Karpas-422 (cell line): Measurements from ENCODE around the gene LRRC15. TPM values are rescaled to one million over a fixed set of nuclear protein-coding genes. Genes with fewer than 3 reads are reported as not detected.

ENCODE experiments used
- DNase-seq: peaks from one replicate; pipeline ENCODE4 v3.0.0-alpha.2; 2015
- H2AFZ ChIP-seq: fragments of 200-600 bp; sonication (generic); 2 replicates; pipeline ENCODE4 v1.6.1; 2014; ENCODE audit warnings: antibody characterized with exemption, low read length, mixed read lengths
- H3K27ac ChIP-seq: fragments of 200-600 bp; sonication (generic); 2 replicates; pipeline ENCODE4 v1.5.1; 2014; ENCODE audit warnings: mild to moderate bottlenecking, low read length, moderate library complexity
- H3K27me3 ChIP-seq: fragments of 200-600 bp; sonication (generic); 2 replicates; pipeline ENCODE4 v1.6.1; 2014; ENCODE audit warnings: low read length, mixed read lengths
- H3K36me3 ChIP-seq: fragments of 200-600 bp; sonication (generic); 2 replicates; pipeline ENCODE4 v1.6.1; 2014; ENCODE audit warnings: low read length, mixed read lengths; ENCODE audit not compliant: insufficient read depth
- H3K4me1 ChIP-seq: fragments of 200-600 bp; sonication (generic); 2 replicates; pipeline ENCODE4 v1.6.1; 2014; ENCODE audit warnings: mild to moderate bottlenecking, low read length, mixed read lengths
- H3K4me2 ChIP-seq: fragments of 200-600 bp; sonication (generic); 2 replicates; pipeline ENCODE4 v1.6.1; 2014; ENCODE audit warnings: low read length, low read depth, mild to moderate bottlenecking; ENCODE audit not compliant: poor library complexity, severe bottlenecking
- H3K4me3 ChIP-seq: fragments of 200-600 bp; sonication (generic); 2 replicates; pipeline ENCODE4 v1.5.1; 2014; ENCODE audit warnings: mild to moderate bottlenecking, antibody characterized with exemption, low read length, mixed read lengths
- H3K79me2 ChIP-seq: fragments of 200-600 bp; sonication (generic); 2 replicates; pipeline ENCODE4 v1.6.1; 2014; ENCODE audit warnings: mild to moderate bottlenecking, low read length, mixed read lengths
- H3K9ac ChIP-seq: fragments of 200-600 bp; sonication (generic); 2 replicates; pipeline ENCODE4 v1.6.0; 2014; ENCODE audit warnings: low read length
- H3K9me2 ChIP-seq: fragments of 200-600 bp; sonication (generic), shearing (Covaris generic); replicated peaks from 2 replicates; pipeline ENCODE4 v1.6.0; 2014; ENCODE audit warnings: mild to moderate bottlenecking, low read length, moderate library complexity; ENCODE audit not compliant: insufficient read depth
- H3K9me3 ChIP-seq: fragments of 300-700, 200-600 bp; sonication (generic); 2 replicates; pipeline ENCODE4 v1.6.1; 2014; ENCODE audit warnings: low read length, mixed read lengths
- H4K20me1 ChIP-seq: fragments of 200-600 bp; sonication (generic); 2 replicates; pipeline ENCODE4 v1.6.1; 2014; ENCODE audit warnings: mild to moderate bottlenecking, antibody characterized with exemption, low read length, low read depth; ENCODE audit not compliant: insufficient read depth
- total RNA-seq: library from RNA; depleted of rRNA; stranded (reverse); fragments of >200 nt; shearing (Covaris generic); gene quantifications from 2 replicates; pipeline ENCODE4 v1.2.3, GENCODE V29; 2014; ENCODE audit warnings: low replicate concordance

Gene LRRC15
- total RNA-seq, 1 experiment from 2014 or later = not detected

DNA sequence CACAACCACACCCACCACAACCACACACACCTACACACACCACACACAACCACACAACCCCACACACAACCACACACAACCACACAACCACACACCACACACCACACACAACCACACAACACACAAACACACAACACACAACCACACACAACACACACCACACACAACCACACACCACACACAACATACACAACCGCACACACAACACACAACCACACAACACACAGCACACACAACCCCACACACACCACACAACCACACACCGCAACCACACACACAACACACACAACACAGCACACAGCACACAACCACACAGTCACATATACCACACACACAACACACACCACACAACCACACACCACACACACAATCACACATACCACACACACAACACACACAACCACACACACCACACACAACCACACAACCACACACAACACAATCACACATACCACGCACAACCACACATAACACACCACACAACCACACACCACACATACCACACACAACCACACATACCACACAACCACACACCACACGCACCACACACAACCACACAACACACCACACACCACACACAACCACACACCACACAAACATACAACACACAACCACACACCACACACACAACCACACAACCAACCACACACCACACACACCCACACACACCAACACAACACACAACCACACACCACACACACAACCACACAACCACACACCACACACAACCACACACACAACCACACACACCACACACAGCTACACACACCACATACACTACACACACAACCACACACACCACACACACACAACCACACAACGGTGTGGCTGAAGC is 42.1 kb downstream of the LRRC15 start:
- Histone ChIP-seq H3K4me1 (no peaks in the 10 kb centered on the region), H3K9me2 (no peaks in the 10 kb centered on the region), H3K36me3 (no peaks in the 10 kb centered on the region), H3K27me3 (no peaks in the 10 kb centered on the region), H3K79me2 (no peaks in the 10 kb centered on the region), H3K9me3 (peaks cover 25% of the 10 kb centered on the region; the same call in 1 of the 2 replicates), H3K27ac (no peak overlapping the region), H3K4me3 (no peak overlapping the region), H3K9ac (no peak overlapping the region), H3K4me2 (no peak overlapping the region), H2AFZ (no peak overlapping the region), H4K20me1 (no peaks in the 10 kb centered on the region; the same call in 1 of the 2 replicates)
- no peak for DNase-seq

DNA sequence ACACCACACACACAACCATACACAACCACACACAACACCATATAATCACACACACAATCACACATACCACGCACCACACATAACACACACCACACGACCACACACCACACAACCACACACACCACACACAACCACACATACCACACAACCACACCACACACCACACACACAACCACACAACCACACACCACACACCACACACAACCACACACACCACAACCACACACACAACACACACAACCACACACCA is 42.6 kb downstream of the LRRC15 start:
- Histone ChIP-seq H3K27me3 (no peaks in the 10 kb centered on the region), H3K27ac (no peak overlapping the region), H2AFZ (no peak overlapping the region), H3K4me3 (no peak overlapping the region), H3K4me2 (no peak overlapping the region), H3K4me1 (no peaks in the 10 kb centered on the region), H4K20me1 (no peaks in the 10 kb centered on the region; the same call in 1 of the 2 replicates), H3K9me3 (peaks cover 25% of the 10 kb centered on the region; the same call in 1 of the 2 replicates), H3K9me2 (no peaks in the 10 kb centered on the region), H3K9ac (no peak overlapping the region), H3K36me3 (no peaks in the 10 kb centered on the region), H3K79me2 (no peaks in the 10 kb centered on the region)
- no peak for DNase-seq

DNA sequence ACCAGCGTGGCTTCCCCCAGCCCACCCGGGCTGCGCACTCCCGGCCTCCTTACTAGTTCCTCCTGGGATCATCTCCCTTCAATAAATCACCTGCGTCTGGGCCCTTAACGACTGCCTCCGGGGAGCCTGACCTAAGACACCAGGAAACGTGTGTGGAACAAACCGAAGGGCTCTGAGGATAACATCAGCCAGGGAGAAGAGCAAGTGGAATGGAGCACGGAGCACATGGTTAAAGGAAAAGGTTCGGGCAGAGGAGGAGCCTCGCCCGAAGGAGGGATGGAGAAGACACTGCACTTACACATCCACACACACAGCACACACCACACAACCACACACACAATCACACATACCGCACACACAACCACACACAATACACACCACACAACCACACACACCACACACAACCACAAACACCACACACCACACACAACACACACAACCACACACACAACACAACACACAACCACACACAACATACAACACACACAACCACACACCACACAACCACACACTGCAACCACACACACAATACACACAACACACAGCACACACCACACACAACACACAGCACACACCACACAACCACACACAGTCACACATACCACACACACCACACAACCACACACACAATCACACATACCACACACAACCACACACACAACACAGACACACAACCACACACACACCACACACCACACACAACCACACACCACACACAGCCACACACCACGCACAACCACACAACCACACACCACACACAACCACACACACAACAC is 43.2 kb downstream of the LRRC15 start:
- Histone ChIP-seq H4K20me1 (no peaks in the 10 kb centered on the region), H3K27ac (no peak overlapping the region), H3K9me2 (no peaks in the 10 kb centered on the region), H3K4me1 (no peaks in the 10 kb centered on the region), H3K9me3 (peaks cover 25% of the 10 kb centered on the region; the same call in 1 of the 2 replicates), H2AFZ (no peak overlapping the region), H3K79me2 (no peaks in the 10 kb centered on the region), H3K9ac (no peak overlapping the region), H3K27me3 (no peaks in the 10 kb centered on the region), H3K4me2 (no peak overlapping the region), H3K36me3 (no peaks in the 10 kb centered on the region), H3K4me3 (no peak overlapping the region)
- DNase-seq = no peak

DNA sequence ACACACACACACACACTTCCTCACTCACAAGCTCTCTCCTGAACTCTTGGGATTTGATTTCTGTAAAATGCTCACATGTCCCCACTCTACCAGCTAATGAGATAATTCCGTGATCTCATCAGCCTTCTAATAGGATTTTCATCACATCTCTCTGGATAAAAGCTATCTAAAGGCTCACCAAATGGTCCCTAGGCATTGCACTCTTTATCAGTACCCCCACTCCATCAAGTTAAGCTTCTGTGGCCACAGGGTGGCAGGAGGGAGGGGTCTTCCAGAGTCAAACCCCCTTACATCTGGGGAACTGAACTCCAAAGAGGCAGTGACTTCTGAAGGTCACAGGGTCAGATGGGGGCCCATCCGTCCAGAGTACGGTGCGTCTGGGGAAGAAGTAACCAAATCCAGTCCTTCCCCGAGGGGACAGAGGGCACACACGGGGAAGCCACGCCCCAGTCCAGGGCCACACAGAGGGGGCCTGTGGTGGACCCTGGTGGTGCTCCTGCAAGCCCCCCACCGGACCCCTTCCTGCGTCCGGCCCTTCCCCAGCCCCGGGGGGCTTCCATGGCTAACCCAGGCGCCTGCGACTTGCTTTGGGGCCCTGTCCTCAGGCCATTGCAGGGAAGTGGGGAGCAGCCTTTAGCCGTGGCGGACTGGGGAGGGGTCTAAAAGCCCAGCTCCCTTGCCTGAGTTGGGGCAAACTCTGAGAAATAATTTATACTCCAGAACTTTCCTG is 44.0 kb downstream of the LRRC15 start:
- Histone ChIP-seq H4K20me1 (no peaks in the 10 kb centered on the region), H2AFZ (no peak overlapping the region), H3K36me3 (no peaks in the 10 kb centered on the region)

DNA sequence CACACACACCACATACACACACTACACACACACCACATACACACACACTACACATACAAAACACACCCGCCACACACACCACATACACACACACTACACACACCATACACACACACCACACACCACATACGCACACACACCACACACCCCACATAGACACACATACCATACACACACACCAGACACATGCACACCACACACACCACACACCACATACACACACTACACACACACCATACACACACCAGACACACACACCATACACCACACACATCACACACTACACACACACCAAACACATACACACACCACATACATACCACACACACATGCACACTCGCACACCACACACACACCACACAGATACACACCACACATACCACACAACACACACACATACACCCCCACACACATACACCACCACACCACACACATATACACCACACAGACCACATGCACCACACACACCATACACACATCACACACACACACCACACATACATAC is 44.7 kb downstream of the LRRC15 start:
- H3K27me3 ChIP-seq = no peaks in the 10 kb centered on the region
- no peak overlapping the region for H3K27ac ChIP-seq
- H3K9me3 ChIP-seq = peaks cover 25% of the 10 kb centered on the region; the same call in 1 of the 2 replicates
- no peaks in the 10 kb centered on the region for H3K79me2 ChIP-seq
- H2AFZ ChIP-seq = no peak overlapping the region
- H3K36me3 ChIP-seq = no peaks in the 10 kb centered on the region
- H3K4me1 ChIP-seq = no peaks in the 10 kb centered on the region
- no peak overlapping the region for H3K9ac ChIP-seq
- no peaks in the 10 kb centered on the region for H3K9me2 ChIP-seq
- H3K4me3 ChIP-seq = no peak overlapping the region
- DNase-seq = no peak
- H3K4me2 ChIP-seq = no peak overlapping the region
- H4K20me1 ChIP-seq = no peaks in the 10 kb centered on the region

More for the DNA sequence above, 44.0 kb downstream of the LRRC15 start:
- peaks cover 25% of the 10 kb centered on the region; the same call in 1 of the 2 replicates for H3K9me3 ChIP-seq
- H3K4me2 ChIP-seq = no peak overlapping the region
- H3K27me3 ChIP-seq = no peaks in the 10 kb centered on the region
- no peak for DNase-seq
- no peaks in the 10 kb centered on the region for H3K9me2 ChIP-seq
- H3K4me3 ChIP-seq = no peak overlapping the region
- H3K79me2 ChIP-seq = no peaks in the 10 kb centered on the region
- H3K27ac ChIP-seq = no peak overlapping the region
- no peaks in the 10 kb centered on the region for H3K4me1 ChIP-seq
- H3K9ac ChIP-seq = no peak overlapping the region

DNA sequence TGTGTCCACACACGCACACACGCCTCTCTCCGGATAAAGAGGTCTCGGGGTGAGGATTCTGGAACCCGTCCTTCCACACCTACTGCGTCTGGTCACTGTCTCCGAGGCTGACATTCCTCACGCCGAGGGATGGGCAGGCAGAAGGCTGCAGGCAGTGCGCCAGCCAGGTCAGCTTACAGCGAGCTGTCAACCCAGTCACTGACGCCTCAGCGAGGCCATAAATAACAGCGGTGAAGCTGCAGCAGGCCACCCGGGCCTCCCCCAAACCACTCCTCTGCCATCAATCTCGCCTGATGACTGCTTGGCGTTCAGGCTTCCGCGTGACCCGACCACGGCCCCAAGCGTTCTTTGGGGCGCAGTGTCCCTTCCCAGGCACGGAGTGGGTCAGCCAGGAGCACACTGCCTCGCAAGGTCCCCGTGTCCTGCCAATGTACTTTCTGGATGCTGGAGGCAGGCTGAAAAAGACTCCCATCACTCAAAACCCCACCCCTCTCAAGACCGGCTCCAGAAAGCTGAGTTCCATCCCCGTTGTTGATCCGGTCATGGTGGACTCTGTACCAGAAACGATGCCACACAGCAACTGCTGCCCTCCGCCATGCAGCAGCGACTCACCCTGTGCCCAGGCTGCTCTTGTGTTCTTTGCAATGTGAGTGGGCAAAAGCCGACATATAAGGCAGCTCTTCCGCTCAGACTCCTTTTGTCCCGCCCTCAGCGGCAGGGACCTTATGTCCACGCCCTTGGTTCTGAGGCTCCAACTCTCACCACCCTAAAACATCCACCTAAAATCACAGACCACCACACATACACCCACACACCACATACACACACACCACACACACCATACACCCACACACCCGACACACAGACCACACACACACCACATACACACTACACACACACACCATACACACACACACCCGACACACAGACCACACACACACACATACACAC is 45.5 kb downstream of the LRRC15 start:
- Histone ChIP-seq H3K79me2 (no peaks in the 10 kb centered on the region), H3K9me2 (no peaks in the 10 kb centered on the region), H3K27me3 (no peaks in the 10 kb centered on the region), H2AFZ (no peak overlapping the region), H3K4me1 (no peaks in the 10 kb centered on the region), H3K9ac (no peak overlapping the region), H3K4me3 (no peak overlapping the region), H4K20me1 (no peaks in the 10 kb centered on the region), H3K27ac (no peak overlapping the region), H3K9me3 (peaks cover 25% of the 10 kb centered on the region; the same call in 1 of the 2 replicates), H3K4me2 (no peak overlapping the region), H3K36me3 (no peaks in the 10 kb centered on the region)
- DNase-seq = no peak

DNA sequence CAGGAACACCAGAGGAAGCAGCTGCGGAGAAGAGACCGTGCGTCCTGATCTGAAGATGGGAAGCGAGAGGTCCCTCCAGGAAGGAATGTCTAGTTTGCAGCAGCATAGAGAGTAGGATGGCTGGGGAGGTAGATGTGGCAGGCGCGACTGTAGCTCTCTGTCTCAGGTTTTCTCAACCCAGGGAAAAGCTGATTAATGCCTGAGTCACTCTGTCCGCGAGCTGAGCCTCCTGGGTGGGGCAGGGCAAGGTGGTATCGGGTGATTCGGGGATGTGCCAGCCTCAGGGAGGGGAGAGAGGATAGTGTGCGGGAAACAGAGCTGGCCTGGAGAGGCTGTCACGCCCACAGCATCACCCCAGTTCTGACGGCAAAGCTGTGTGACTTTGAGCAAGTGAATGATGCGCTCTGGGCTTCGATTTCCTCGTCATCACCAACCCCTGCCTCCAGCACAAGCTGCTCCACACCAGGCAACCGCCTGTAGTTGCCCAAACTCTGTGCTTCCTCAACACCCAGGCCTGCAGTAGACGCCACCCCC is 46.8 kb downstream of the LRRC15 start:
- Histone ChIP-seq H4K20me1 (no peaks in the 10 kb centered on the region), H3K27me3 (no peaks in the 10 kb centered on the region; the same call in 1 of the 2 replicates), H3K79me2 (no peaks in the 10 kb centered on the region), H3K9me2 (no peaks in the 10 kb centered on the region), H3K9me3 (peaks cover 30% of the 10 kb centered on the region; the same call in 1 of the 2 replicates), H3K27ac (no peak overlapping the region), H2AFZ (no peak overlapping the region), H3K4me1 (no peaks in the 10 kb centered on the region), H3K4me3 (no peak overlapping the region), H3K9ac (no peak overlapping the region), H3K36me3 (no peaks in the 10 kb centered on the region), H3K4me2 (no peak overlapping the region)
- DNase-seq = no peak
